Glomerular endothelial cell (primary cell): ENCODE measurements around the gene SCUBE1. TPM values are rescaled to one million over a fixed set of nuclear protein-coding genes. Genes with fewer than 3 reads are reported as not detected.

ENCODE experiments used
- DNase-seq: peaks from one replicate; pipeline ENCODE4 v3.0.0-alpha.2; 2011; ENCODE audit warnings: low read depth, low spot score; ENCODE audit errors: extremely low read depth
- total RNA-seq: library from RNA; depleted of rRNA; stranded (reverse); fragments of >200 nt; gene quantifications from 2 replicates; pipeline ENCODE4 v1.2.3, GENCODE V29; 2015

Gene SCUBE1
- total RNA-seq, 1 donor from 2014 or later = 69.1 TPM

- DNase-seq = no peak
These were observed 12.7 kb downstream of the SCUBE1 start for GRCh38 chr22:43330178-43331068.

DNA sequence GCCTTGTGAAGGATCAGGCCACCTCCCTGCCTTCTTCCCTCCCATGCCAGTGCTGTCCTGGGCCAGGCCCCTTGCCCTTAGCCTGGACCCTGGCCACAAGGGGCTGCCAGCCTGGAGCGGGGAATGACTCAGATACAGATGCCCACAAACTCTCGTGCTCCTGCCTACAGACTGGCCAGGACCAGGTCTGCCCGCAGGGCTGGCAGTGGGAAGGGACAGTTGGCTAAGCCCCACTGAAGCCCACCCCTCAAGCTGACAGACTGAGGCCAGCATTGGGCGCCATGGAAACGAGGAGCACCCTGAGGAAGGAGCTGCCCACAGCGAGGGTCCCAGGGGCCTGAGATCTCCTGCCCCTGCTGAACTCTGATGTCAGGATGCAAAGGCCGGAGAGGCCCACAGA is 14.1 kb downstream of the SCUBE1 start:
- DNase-seq = no peak

GRCh38 chr22:43327157-43327438 is 16.1 kb downstream of the SCUBE1 start:
- no peak for DNase-seq

DNA sequence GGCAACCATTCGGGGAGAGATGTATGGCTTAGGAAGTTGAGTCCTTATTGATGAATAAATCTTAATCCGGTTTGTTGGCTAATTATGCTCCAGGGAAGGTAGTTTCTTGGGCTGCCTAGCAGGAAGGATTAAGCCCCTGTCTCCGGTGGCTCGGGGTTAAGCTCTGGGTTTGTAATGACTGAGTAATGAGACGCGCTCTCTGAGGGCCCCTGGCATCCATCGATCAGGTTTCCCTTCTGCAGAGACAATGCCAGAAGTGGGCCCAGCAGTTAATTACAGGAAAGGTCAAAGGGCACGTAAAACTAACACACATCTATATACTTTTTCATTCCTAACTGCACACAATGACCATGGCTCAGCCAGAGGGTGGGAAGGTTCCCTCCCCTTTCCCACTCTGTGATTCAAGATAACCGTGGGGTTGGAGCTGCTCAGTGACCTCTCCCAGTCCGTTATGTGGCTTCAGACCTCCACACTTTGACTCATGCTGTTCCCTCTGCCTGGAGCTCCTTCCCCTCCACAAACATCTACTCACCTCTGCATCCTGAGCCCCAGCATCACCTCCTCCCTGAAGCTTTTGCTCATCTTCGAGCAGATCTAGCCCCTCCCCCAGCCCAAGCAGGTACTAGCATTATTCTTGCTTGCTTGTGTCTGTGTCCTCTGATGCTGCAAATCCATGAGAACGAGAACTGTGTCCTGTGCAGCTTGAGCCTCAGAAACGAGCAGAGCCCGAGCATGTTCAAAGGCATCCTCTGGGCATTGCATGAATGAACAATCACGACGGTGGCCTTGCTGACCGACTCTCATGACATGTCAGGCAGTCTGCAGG is 16.6 kb downstream of the SCUBE1 start:
- DNase-seq = no peak

DNA sequence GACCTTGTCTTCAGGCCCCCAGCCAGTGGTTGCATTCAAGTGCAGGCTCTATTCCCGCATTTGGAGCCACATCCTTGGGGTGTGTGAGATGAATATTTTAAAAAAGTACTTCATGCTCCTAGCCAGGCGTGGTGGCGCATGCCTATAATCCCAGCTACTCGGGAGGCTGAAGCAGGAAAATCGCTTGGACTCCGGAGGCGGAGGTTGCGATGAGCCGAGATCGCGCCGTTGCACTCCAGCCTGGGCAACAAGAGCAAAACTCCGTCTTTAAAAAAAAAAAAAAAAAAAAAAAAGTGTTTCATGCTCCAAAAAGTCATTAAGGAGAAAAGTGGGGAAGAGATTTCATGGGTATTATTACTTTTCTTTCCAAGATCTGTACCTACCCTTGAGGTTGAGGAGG is 18.0 kb downstream of the SCUBE1 start:
- no peak for DNase-seq

DNA sequence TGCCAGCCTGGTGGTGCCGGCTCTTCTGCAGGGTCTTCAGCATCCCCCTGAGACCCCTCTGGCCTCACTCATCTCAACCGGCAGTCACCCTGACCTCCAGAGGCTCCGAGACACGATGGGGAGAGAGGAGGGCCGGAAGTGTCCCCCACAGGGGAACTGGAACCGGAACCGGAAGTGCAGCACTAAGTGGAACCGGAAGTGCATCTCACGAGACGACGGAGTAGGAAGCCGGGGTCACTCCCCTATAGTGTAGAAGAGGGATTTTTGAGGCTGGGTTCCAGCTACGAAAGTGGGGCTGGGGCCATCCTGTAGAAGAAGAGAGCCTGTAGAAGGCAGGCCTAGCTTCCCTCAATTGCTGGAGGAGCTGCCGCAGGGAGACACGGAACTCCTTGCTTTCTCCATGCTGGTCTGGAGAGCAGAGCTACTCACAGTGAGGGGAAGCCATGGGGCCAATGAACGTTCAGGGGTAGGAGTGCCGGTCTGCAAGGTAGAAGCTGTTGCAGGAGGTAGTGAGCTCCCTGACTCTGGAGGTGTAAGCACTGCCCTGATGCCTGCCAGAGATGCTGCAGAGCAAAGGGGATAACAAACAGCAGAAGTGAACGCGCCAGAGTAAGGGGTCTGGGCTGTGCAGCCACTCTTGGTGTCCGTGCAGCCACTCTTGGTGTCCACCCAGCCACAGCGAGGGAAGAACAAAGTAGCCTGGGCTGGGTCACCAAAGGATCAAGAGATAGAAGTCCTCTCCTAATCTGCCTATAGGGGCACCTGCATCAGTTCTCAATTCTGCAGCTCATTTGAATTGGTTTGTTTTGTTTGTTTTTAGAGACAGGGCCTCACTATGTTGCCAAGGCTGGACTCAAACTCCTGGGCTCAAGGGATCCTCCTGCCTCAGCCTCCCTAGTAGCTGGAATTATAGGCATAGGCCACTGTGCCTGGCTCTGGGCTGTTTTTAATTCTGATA is 21.9 kb downstream of the SCUBE1 start:
- no peak for DNase-seq

DNA sequence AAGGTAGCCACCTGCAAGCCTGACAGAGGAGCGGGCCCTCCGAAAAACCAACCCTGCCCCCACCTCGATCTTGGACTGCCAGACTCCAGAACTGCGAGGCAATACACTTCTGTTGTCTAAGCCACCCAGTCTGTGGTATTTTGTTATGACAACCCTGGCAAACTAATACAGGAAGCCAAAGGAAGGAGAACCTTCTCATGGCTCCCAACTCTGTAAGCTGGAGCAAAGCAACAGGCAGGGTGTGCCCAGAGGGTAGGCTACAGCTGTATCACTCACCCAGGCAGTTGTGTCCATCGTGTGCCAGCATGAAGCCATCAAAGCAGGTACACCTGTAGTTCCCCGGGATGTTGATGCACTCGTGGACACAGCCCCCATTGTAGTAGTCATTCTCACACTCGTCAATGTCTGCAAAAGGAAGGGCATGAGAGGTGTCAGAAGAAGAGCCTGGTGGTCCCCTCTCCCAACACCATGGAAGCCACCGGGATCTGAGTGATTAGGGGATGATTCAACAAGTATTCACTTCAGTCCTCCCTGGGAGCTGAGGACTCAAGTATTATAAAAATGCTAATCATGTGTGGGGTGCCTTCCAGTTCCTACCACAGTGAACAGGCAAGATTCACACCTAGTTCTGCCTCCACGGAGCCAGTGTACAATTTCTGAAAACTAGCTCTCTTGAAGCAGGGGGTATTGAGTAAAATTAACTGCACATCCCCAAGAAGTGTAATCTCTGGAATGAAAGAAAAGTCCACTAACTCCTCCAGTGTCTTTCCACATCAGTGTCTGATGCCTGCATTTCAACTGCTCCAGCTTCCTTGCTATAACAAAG is 23.3 kb downstream of the SCUBE1 start:
- DNase-seq = no peak

DNA sequence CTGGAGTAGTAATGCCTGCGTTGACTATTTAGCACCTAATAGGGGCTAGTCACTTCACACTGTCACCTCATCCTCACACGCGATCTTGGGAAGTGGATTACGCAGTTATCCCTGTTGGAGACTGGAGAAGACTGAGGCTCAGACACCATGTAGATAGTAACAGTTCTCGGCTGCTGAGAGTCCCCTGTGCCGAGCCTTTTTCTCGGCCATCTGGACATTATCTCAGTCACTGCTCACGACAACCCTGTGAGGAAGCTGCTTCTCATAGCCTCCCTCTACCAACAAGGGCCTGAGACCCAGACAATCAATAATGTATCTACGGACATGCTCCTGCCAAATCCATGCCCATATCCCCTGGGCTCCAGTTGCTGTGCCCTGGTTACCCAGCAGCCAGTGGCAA is 25.9 kb downstream of the SCUBE1 start:
- no peak for DNase-seq

DNA sequence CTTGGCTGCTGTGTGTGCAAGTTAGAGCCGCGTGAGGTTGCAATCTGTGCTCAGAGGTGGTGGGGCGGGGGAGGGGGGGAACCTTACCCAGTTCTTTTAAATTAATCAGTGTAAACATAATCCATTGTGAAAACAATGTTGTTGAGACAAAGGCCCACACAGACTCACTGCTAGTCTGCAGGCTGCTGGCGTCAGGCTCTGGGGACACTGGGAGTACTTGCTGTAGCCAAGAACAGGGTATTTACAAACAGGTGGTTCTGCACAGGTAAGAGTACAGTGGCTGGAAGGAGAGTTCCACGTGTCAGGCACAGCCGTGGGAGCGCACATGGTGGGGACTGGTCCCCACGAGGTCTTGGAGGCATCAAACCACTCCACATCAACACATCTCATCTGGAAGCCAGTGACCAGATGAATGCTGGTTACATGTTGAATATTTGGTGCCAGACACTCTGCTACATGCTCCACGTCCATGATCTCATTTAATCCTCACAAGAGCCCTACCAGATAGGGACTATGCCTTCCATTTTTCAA is 27.4 kb downstream of the SCUBE1 start:
- no peak for DNase-seq

DNA sequence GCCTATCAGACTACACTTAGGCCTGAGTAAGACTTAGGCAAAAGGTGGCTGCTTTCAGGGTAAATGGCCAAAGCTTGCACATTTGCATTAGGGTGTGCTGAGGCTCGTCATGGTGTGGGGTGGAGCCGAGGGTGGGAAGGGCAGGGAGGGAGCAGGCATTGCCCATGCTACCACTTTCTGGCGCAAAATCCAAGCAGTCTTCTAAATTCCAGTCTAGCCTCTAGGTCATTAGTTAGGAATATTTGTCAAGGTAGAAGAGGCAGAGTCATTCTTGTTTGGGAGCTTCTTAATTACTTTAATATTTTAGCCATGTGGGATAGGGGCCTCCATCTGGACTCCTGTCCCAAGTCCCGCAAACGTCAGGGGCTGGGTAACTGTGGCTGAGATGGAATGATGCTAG is 28.6 kb downstream of the SCUBE1 start:
- DNase-seq = no peak

DNA sequence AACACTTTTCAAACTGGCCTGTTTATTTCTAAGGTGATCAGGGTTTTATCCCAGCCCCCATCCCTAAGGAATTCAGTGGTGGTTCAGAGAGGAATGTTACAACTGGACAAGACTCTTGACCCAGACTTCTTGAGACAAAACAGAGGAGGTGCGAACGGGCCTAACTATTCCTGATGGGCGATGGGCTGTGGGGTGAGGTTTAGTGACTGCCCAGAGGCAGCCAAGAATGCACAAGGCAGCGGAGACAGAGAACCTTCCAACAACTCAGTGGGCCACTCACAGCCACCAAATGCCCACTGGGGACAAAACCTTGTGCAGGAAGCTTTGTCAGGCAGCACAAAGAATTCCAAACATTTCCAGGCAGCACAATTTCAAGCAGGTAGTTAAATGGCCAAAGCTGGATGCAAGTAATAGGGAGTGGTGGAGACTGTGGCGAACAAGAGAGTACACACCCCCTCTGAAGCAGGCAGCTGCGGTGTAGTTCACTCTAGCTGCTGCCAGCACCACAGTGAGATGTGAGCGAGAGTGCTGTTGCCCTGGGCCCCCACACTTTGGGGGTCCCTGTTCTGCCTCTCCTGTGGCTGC is 29.2 kb downstream of the SCUBE1 start:
- DNase-seq = no peak

DNA sequence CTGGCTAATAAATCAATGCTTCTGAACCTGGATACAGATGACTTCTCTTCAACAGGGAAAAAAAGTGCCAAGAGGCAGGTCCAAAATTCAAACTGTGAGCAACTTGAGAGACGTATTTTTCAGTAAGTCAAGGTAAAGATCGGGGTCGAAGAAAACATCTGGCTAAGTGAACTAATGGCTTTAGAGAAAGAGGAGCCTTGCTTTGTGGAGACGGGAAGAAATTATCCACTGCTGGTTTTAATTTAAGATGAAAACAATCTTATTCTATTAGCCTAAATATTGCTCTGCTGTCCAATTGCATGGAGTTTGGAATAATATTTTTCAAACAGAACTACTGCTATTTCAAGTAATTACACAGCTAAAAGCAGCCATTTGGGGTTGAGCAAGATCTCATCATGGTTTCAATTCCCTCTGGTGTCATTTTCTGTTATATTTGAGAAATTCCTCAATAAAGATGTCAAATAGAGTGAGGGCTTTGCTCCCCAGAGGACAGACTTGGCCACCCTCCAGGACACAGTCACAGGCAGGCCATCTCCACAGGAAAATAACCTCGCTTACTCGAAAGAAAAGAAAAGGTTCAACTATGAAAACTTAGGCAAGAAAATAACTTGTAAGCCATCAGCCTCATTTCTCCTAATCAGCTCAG is 29.8 kb downstream of the SCUBE1 start:
- DNase-seq = no peak

DNA sequence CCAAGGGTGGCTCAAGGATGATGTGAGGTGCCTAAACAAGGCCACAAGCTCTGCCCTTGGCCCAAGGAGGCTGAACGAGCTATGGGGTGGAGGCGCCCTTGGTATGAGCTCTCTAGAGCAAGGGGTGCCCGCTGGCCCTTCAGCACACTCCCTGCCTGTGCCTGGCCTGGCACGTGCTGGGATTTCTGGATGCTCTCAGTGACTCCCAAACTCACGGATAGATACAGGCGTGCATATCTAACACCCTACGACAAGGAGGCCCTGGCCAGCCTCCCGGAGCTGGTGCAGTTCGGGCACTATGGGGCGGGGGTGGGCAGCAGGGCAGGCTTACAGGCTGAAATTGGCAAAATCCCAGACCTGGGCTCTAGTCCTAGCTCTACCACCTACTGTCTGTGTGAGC is 30.6 kb downstream of the SCUBE1 start:
- no peak for DNase-seq

DNA sequence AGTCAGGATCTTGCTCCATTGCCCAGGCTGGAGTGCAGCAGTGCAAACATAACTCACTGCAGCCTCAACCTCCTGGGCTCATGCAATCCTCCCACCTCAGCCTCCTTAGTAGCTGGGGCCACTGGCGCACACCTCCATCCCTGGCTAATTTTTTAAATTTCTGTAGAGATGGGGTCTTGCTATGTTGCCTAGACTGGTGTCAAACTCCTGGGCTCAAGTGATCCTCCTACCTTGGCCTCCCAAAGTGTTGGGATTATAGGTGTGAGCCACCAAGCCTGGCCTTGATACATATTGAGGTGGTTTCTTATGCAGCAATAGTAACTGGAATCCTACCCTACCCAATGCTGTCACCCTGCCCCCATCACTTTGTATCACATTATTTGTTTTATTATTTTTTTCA is 32.4 kb downstream of the SCUBE1 start:
- DNase-seq = no peak

- no peak for DNase-seq
These were observed 32.9 kb downstream of the SCUBE1 start for GRCh38 chr22:43310311-43310710.

- no peak for DNase-seq
These were observed 34.3 kb downstream of the SCUBE1 start for GRCh38 chr22:43308836-43309235.

GRCh38 chr22:43308060-43308830 is 34.9 kb downstream of the SCUBE1 start:
- no peak for DNase-seq

DNA sequence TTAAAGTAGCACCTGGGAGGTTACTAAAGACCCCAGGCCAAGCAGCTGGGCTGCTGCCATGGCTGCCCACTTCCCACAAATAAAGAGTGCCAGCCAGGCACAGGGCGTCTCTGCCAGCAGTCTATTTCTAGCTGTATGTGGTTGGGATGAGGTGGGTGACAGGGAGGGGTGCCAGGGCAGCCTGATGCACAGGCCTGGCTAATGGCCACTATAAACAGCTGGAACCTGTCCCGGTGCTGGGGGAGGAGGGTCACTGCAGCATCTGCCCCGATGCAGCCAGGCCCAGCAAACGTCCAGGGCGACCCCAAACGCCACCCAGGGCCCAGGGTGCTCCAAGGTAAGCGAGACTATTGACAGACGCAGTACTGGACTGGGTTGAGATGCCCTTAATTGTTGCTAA is 37.4 kb downstream of the SCUBE1 start:
- DNase-seq = no peak
